GM21576 (cell line): ENCODE results near the gene TNF.
"Not testable (repeated sequence)": the region's sequence is repeated elsewhere in the genome, so short reads cannot be mapped to it uniquely, and the experiment has no call there.

Source experiments
- ATAC-seq: cut with Tn5 transposase; IDR thresholded peaks from one replicate; pipeline ENCODE4 v1.9.1; 2021; ENCODE audit warnings: mild to moderate bottlenecking, moderate library complexity; ENCODE audit not compliant: unreplicated experiment

The TNF gene

GRCh38 chr6:31543639-31544038 is 31.7 kb upstream of the TNF start:
- ATAC-seq = no peak

- no peak for ATAC-seq
Measured at GRCh38 chr6:31544676-31545075, 30.7 kb upstream of the TNF start.

GRCh38 chr6:31545291-31545690 is 30.1 kb upstream of the TNF start:
- ATAC-seq = no peak

- peak; percentile 39 for ATAC-seq
Measured at GRCh38 chr6:31546339-31546957, 28.9 kb upstream of the TNF start, which contains the start of gene ATP6V1G2. Gene ATP6V1G2, minus strand, starts transcription at chr6:31546608. Its CDS starts 49 bp downstream, at chr6:31546559.

GRCh38 chr6:31546958-31547726 is 28.2 kb upstream of the TNF start, which contains the start of gene NFKBIL1:
Gene NFKBIL1, plus strand, starts transcription at chr6:31547608. Its CDS starts 87 bp downstream, at chr6:31547695.
- peak; percentile 60 for ATAC-seq

GRCh38 chr6:31547727-31548543 is 27.4 kb upstream of the TNF start:
- ATAC-seq = no peak

- ATAC-seq = no peak
Measured at GRCh38 chr6:31548544-31548873, 26.9 kb upstream of the TNF start.

GRCh38 chr6:31551371-31551770 is 24.0 kb upstream of the TNF start:
- ATAC-seq = not testable (repeated sequence)

GRCh38 chr6:31556307-31556706 is 19.1 kb upstream of the TNF start:
- ATAC-seq = no peak

- no peak for ATAC-seq
Measured at GRCh38 chr6:31557443-31558317, 17.7 kb upstream of the TNF start.

GRCh38 chr6:31558318-31558625 is 17.1 kb upstream of the TNF start:
- no peak for ATAC-seq

GRCh38 chr6:31558631-31559500 is 16.5 kb upstream of the TNF start:
- ATAC-seq = no peak

- no peak for ATAC-seq
Measured at GRCh38 chr6:31559606-31559957, 15.8 kb upstream of the TNF start.

GRCh38 chr6:31559958-31560696 is 15.2 kb upstream of the TNF start:
- peak; percentile 51 for ATAC-seq

GRCh38 chr6:31560697-31561058 is 14.7 kb upstream of the TNF start:
- ATAC-seq = peak; percentile 6

GRCh38 chr6:31567531-31568370 is 7.6 kb upstream of the TNF start:
- ATAC-seq = no peak

GRCh38 chr6:31568537-31568961 is 6.8 kb upstream of the TNF start:
- peak; percentile 68 for ATAC-seq

- no peak for ATAC-seq
Measured at GRCh38 chr6:31569861-31570536, 5.4 kb upstream of the TNF start.
